IMR-90 (cell line): ENCODE results near the gene RALGPS1. TPM values are rescaled to one million over a fixed set of nuclear protein-coding genes. Genes with fewer than 3 reads are reported as not detected.

Source experiments
- ATAC-seq: fragments of 200-7000 bp; cut with Tn5 transposase; 2 replicates; pipeline ENCODE4 v1.9.1; 2020; ENCODE audit warnings: low read depth, mild to moderate bottlenecking, moderate library complexity
- BruUV-seq: library from RNA; stranded (reverse); fragments of 400-500 nt; replicated peaks from 2 replicates; lab custom pipeline; 2021; lab: Mats Ljungman, UMichigan
- CTCF ChIA-PET: fragments of 300-600 bp; formaldehyde crosslinking; extraction: SDS; loops from one replicate; lab custom pipeline; 2021; ENCODE audit warnings: antibody characterized with exemption; lab: Yijun Ruan, JAX
- POLR2A ChIA-PET: fragments of 300-600 bp; sonication (Branson Sonifier 250); formaldehyde crosslinking; loops from one replicate; lab custom pipeline; 2022; ENCODE audit warnings: antibody characterized with exemption; ENCODE audit not compliant: unreplicated experiment; lab: Charles Lee
- DNase-seq: peaks from one replicate; pipeline ENCODE4 v3.0.0; 2013
- H2AFZ ChIP-seq: replicated peaks from 2 replicates; pipeline ENCODE3; 2013; ENCODE audit warnings: low read length, mild to moderate bottlenecking; ENCODE audit not compliant: poor library complexity
- H2AK5ac ChIP-seq: 2 replicates; pipeline ENCODE4 v1.6.1; 2013; ENCODE audit warnings: low read depth, low read length, inconsistent platforms
- H2AK9ac ChIP-seq: replicated peaks from 2 replicates; pipeline ENCODE3; 2013; ENCODE audit warnings: mild to moderate bottlenecking, low read depth, low read length, moderate library complexity; ENCODE audit not compliant: poor library complexity
- H2BK120ac ChIP-seq: 2 replicates; pipeline ENCODE4 v1.6.1; 2013; ENCODE audit warnings: low read depth, low read length, inconsistent platforms
- H2BK15ac ChIP-seq: 3 replicates; pipeline ENCODE4 v1.6.1; 2013; ENCODE audit warnings: low read depth, low read length, inconsistent platforms
- H2BK20ac ChIP-seq: 2 replicates; pipeline ENCODE4 v1.6.1; 2013; ENCODE audit warnings: low read depth, mild to moderate bottlenecking, inconsistent platforms, low read length, moderate library complexity
- H2BK5ac ChIP-seq: 2 replicates; pipeline ENCODE4 v1.6.1; 2013; ENCODE audit warnings: mild to moderate bottlenecking, low read depth, low read length, inconsistent platforms; ENCODE audit not compliant: poor library complexity, severe bottlenecking
- H3K14ac ChIP-seq: replicated peaks from 2 replicates; pipeline ENCODE4 v1.6.1; 2013; ENCODE audit warnings: low read depth, low read length, inconsistent platforms
- H3K18ac ChIP-seq: 2 replicates; pipeline ENCODE4 v1.6.1; 2013; ENCODE audit warnings: low read depth, low read length, control low read depth
- H3K23ac ChIP-seq: 2 replicates; pipeline ENCODE4 v1.6.1; 2013; ENCODE audit warnings: low read depth, low read length, inconsistent platforms
- H3K27ac ChIP-seq: 2 replicates; pipeline ENCODE4 v1.5.1; 2013; ENCODE audit warnings: mild to moderate bottlenecking, control low read depth, low read length; ENCODE audit not compliant: insufficient read depth
- H3K27me3 ChIP-seq: 2 replicates; pipeline ENCODE4 v1.6.1; 2013; ENCODE audit warnings: low read length; ENCODE audit not compliant: control insufficient read depth, insufficient read depth
- H3K36me3 ChIP-seq: 2 replicates; pipeline ENCODE4 v1.6.1; 2013; ENCODE audit warnings: low read length, mixed read lengths; ENCODE audit not compliant: control insufficient read depth, insufficient read depth
- H3K4ac ChIP-seq: 2 replicates; pipeline ENCODE4 v1.6.1; 2013; ENCODE audit warnings: low read depth, low read length, inconsistent platforms
- H3K4me1 ChIP-seq: 2 replicates; pipeline ENCODE4 v1.6.1; 2013; ENCODE audit warnings: low read length, mixed read lengths; ENCODE audit not compliant: control insufficient read depth, insufficient read depth
- H3K4me2 ChIP-seq: 2 replicates; pipeline ENCODE4 v1.6.1; 2013; ENCODE audit warnings: low read depth, mild to moderate bottlenecking, control low read depth, low read length, moderate library complexity
- H3K4me3 ChIP-seq: 2 replicates; pipeline ENCODE4 v1.5.1; 2013; ENCODE audit warnings: low read depth, mild to moderate bottlenecking, control low read depth, low read length, moderate library complexity; ENCODE audit not compliant: insufficient read depth
- H3K56ac ChIP-seq: 2 replicates; pipeline ENCODE4 v1.6.1; 2013; ENCODE audit warnings: low read length, inconsistent platforms; ENCODE audit not compliant: insufficient read depth; ENCODE audit errors: extremely low read depth
- H3K79me1 ChIP-seq, 2 experiments: 2 replicates each; pipeline ENCODE4 v1.6.1; 2013; ENCODE audit warnings: low read length in 2 of 2, inconsistent platforms in 1 of 2, low read depth in 1 of 2
- H3K9ac ChIP-seq: 2 replicates; pipeline ENCODE4 v1.6.1; 2013; ENCODE audit warnings: low read depth, low read length, control low read depth
- H3K9me1 ChIP-seq: 2 replicates; pipeline ENCODE4 v1.6.1; 2013; ENCODE audit warnings: low read length, inconsistent platforms; ENCODE audit not compliant: insufficient read depth
- H3K9me3 ChIP-seq: 2 replicates; pipeline ENCODE4 v1.6.1; 2013; ENCODE audit warnings: low read length; ENCODE audit not compliant: control insufficient read depth, insufficient read depth
- H4K20me1 ChIP-seq: 2 replicates; pipeline ENCODE4 v1.6.1; 2013; ENCODE audit warnings: low read length, inconsistent platforms; ENCODE audit not compliant: insufficient read depth
- H4K5ac ChIP-seq: 2 replicates; pipeline ENCODE4 v1.6.1; 2013; ENCODE audit warnings: mild to moderate bottlenecking, low read depth, low read length, control low read depth
- H4K8ac ChIP-seq, 2 experiments: 2 replicates each; pipeline ENCODE4 v1.6.1; 2013; ENCODE audit warnings: low read depth in 2 of 2, low read length in 2 of 2, control low read depth in 1 of 2, inconsistent platforms in 1 of 2
- H4K91ac ChIP-seq: 2 replicates; pipeline ENCODE4 v1.6.1; 2013; ENCODE audit warnings: low read depth, low read length, inconsistent platforms; ENCODE audit not compliant: insufficient read depth
- BHLHE40 ChIP-seq: fragments of 150-350 bp; IDR thresholded peaks from 2 replicates; pipeline ENCODE4 v1.6.1; 2016; ENCODE audit warnings: mild to moderate bottlenecking, low read depth, low read length
- CTCF ChIP-seq: conservative IDR thresholded peaks from 2 replicates; pipeline ENCODE4 v1.5.1; 2012; ENCODE audit warnings: mild to moderate bottlenecking, low read depth, low read length, improper control_type of control experiment
- ELK1 ChIP-seq: fragments of 150-350 bp; IDR thresholded peaks from 2 replicates; pipeline ENCODE4 v1.6.1; 2016; ENCODE audit warnings: low read depth, mild to moderate bottlenecking, low read length, moderate library complexity, borderline replicate concordance
- MAZ ChIP-seq: IDR thresholded peaks from 2 replicates; pipeline ENCODE4 v1.6.1; 2012; ENCODE audit warnings: low read depth, mild to moderate bottlenecking, low read length, improper control_type of control experiment, moderate library complexity, borderline replicate concordance
- MXI1 ChIP-seq: IDR thresholded peaks from 2 replicates; pipeline ENCODE4 v1.6.1; 2012; ENCODE audit warnings: low read depth, mild to moderate bottlenecking, low read length, moderate library complexity, borderline replicate concordance
- NFE2L2 ChIP-seq: fragments of 150-350 bp; IDR thresholded peaks from 2 replicates; pipeline ENCODE4 v1.6.1; 2016; ENCODE audit warnings: low read depth, mild to moderate bottlenecking, low read length
- RAD21 ChIP-seq: IDR thresholded peaks from 2 replicates; pipeline ENCODE4 v1.6.1; 2012; ENCODE audit warnings: low read length, improper control_type of control experiment
- RCOR1 ChIP-seq: IDR thresholded peaks from 2 replicates; pipeline ENCODE4 v1.6.1; 2012; ENCODE audit warnings: mild to moderate bottlenecking, low read length, improper control_type of control experiment; ENCODE audit not compliant: insufficient replicate concordance
- RFX5 ChIP-seq: IDR thresholded peaks from 2 replicates; pipeline ENCODE4 v1.8.0; 2012; ENCODE audit warnings: low read depth, mild to moderate bottlenecking, low read length, moderate library complexity
- SMC3 ChIP-seq: fragments of 150-350 bp; IDR thresholded peaks from 2 replicates; pipeline ENCODE4 v1.6.1; 2016; ENCODE audit warnings: low read depth, mild to moderate bottlenecking, antibody characterized with exemption, low read length, moderate library complexity
- WGBS, 2 experiments: methylation state at CpG; one replicate each; pipeline versions ENCODE4 v1.1.5 to v1.1.7; 2013; ENCODE audit warnings: missing lambda C conversion rate in 2 of 2; ENCODE audit not compliant: insufficient read length in 1 of 2; ENCODE audit errors: extremely low coverage in 2 of 2; 5-methylcytosine and 5-hydroxymethylcytosine counted together
- dilution Hi-C: fragments of 300-500 bp; cut with HindIII; formaldehyde crosslinking; loops from one replicate; pipeline ENCODE4 v1.14.3; 2018; ENCODE audit warnings: low sequenced_read_pairs; ENCODE audit not compliant: unreplicated experiment
- in situ Hi-C: fragments of 300-500 bp; cut with MboI; formaldehyde crosslinking; loops from 3 replicates; pipeline ENCODE4 v1.14.3; 2019; ENCODE audit warnings: low sequenced_read_pairs, inconsistent platforms, mixed read lengths
- intact Hi-C: fragments of 100-400 bp; cut with micrococcal nuclease; formaldehyde crosslinking; loops from 2 replicates; pipeline ENCODE4 v1.10.0; 2022
- polyA plus RNA-seq, 3 experiments: library from polyadenylated mRNA; depleted of rRNA; stranded (reverse); fragments of >200 nt; gene quantifications; 2 replicates each; pipeline ENCODE4 v1.2.3, GENCODE V29; 2012; ENCODE audit warnings: low replicate concordance in 1 of 3
- total RNA-seq: library from RNA; depleted of rRNA; stranded (reverse); fragments of >200 nt; gene quantifications from 2 replicates; pipeline ENCODE4 v1.2.3, GENCODE V29; 2012

The RALGPS1 gene
- total and polyA plus RNA-seq, 2 of the 4 experiments (the other 2 are of a cell fraction), result 0.90 to 2.8 TPM

- ChIA-PET POLR2A (no interaction called here), CTCF (interaction anchor here (1.1 to 1.2 kb wide), 4 partner anchors 10 to 264 kb away, joined by 3 to 6 read pairs (median 4); no protein-coding TSS in a partner anchor)
- dilution Hi-C loops (no loop called here), in situ Hi-C loops (no loop called here), intact Hi-C loops (loop anchor here (2.0 to 10.0 kb wide), 2 partner anchors 144 to 720 kb away; no protein-coding TSS in a partner anchor)
- Histone ChIP-seq H2AFZ (no peak overlapping the region), H3K23ac (no peak overlapping the region), H4K8ac (no peak overlapping the region), H4K91ac (no peak overlapping the region), H4K5ac (no peak overlapping the region), H3K36me3 (no peaks in the 10 kb centered on the region), H2BK20ac (no peak overlapping the region), H2BK120ac (no peak overlapping the region), H3K4me1 (peaks cover 2% of the 10 kb centered on the region; the same call in 1 of the 2 replicates), H3K27me3 (peaks cover 9% of the 10 kb centered on the region; the same call in 1 of the 2 replicates), H4K20me1 (no peaks in the 10 kb centered on the region), H3K9me1 (peaks cover 4% of the 10 kb centered on the region; the same call in 1 of the 2 replicates), H2BK15ac (no peak overlapping the region), H3K4ac (no peak overlapping the region), H3K4me3 (no peak overlapping the region), H3K18ac (no peak overlapping the region), H3K9me3 (no peaks in the 10 kb centered on the region), H3K9ac (no peak overlapping the region), H3K4me2 (no peak overlapping the region), H3K56ac (no peak overlapping the region), H3K27ac (no peak overlapping the region), H2BK5ac (no peak overlapping the region), H2AK9ac (no peak overlapping the region), H3K14ac (no peak overlapping the region), H2AK5ac (no peak overlapping the region), H3K79me1 (no peaks in the 10 kb centered on the region)
- WGBS, 2 experiments, result 80% methylated on average over 4 of the region's 7 CpGs; no CpG with 5 or more reads in 1 of the 2 experiments
- peak; percentile 42; the same call in 1 of the 2 replicates for TF ChIP-seq SMC3
- peak; percentile 44 for TF ChIP-seq RAD21
- TF ChIP-seq RCOR1, result no peak
- no peak for TF ChIP-seq NFE2L2
- TF ChIP-seq CTCF, result peak; percentile 49
- TF ChIP-seq MXI1, result no peak
- no peak for TF ChIP-seq ELK1
- no peak for TF ChIP-seq BHLHE40
- no peak for TF ChIP-seq RFX5
- no peak for TF ChIP-seq MAZ
- DNase-seq, result peak; percentile 49
- ATAC-seq, result peak; percentile 69
- BruUV-seq, result no TSS peak
Measured at GRCh38 chr9:127204771-127205470, 290.3 kb downstream of the RALGPS1 start.
